IPS DF 6.9 (cell line): ENCODE data around the gene KIRREL2.

Experiments
- DNase-seq: peaks from one replicate; pipeline ENCODE4 v3.0.0-alpha.2; 2013; ENCODE audit warnings: low read depth, low spot score
- H3K27ac ChIP-seq: one replicate; pipeline ENCODE4 v1.5.1; 2013; ENCODE audit warnings: low read length, control low read depth
- H3K27me3 ChIP-seq: 2 replicates; pipeline ENCODE4 v1.6.1; 2013; ENCODE audit warnings: mild to moderate bottlenecking, low read length; ENCODE audit not compliant: control insufficient read depth, insufficient read depth
- H3K36me3 ChIP-seq: 2 replicates; pipeline ENCODE4 v1.6.1; 2013; ENCODE audit warnings: low read length; ENCODE audit not compliant: control insufficient read depth, insufficient read depth
- H3K4me1 ChIP-seq: 2 replicates; pipeline ENCODE4 v1.6.1; 2013; ENCODE audit warnings: low read length; ENCODE audit not compliant: control insufficient read depth, insufficient read depth
- H3K4me3 ChIP-seq: 2 replicates; pipeline ENCODE4 v1.5.1; 2013; ENCODE audit warnings: mild to moderate bottlenecking, low read length
- H3K9me3 ChIP-seq: 2 replicates; pipeline ENCODE4 v1.6.1; 2013; ENCODE audit warnings: low read length, inconsistent platforms; ENCODE audit not compliant: control insufficient read depth, insufficient read depth
- WGBS: extraction: QIAGEN DNeasy Blood & Tissue Kit; methylation state at CpG from one replicate; pipeline ENCODE4 v1.1.7; 2013; ENCODE audit warnings: mixed read lengths, missing lambda C conversion rate; ENCODE audit not compliant: insufficient read length, insufficient coverage; 5-methylcytosine and 5-hydroxymethylcytosine counted together

The KIRREL2 gene

GRCh38 chr19:35845215-35846037 lies 11.3 kb upstream of the KIRREL2 start:
- Histone ChIP-seq H3K27me3 (peaks cover 13% of the 10 kb centered on the region), H3K36me3 (no peaks in the 10 kb centered on the region; the same call in 1 of the 2 replicates), H3K27ac (no peak overlapping the region), H3K4me1 (peaks cover 3% of the 10 kb centered on the region), H3K4me3 (peak overlapping the region; percentile 26; the same call in 1 of the 2 replicates), H3K9me3 (no peaks in the 10 kb centered on the region)
- no peak for DNase-seq
- no CpG with 5 or more reads among the region's 63 CpGs for WGBS

DNA sequence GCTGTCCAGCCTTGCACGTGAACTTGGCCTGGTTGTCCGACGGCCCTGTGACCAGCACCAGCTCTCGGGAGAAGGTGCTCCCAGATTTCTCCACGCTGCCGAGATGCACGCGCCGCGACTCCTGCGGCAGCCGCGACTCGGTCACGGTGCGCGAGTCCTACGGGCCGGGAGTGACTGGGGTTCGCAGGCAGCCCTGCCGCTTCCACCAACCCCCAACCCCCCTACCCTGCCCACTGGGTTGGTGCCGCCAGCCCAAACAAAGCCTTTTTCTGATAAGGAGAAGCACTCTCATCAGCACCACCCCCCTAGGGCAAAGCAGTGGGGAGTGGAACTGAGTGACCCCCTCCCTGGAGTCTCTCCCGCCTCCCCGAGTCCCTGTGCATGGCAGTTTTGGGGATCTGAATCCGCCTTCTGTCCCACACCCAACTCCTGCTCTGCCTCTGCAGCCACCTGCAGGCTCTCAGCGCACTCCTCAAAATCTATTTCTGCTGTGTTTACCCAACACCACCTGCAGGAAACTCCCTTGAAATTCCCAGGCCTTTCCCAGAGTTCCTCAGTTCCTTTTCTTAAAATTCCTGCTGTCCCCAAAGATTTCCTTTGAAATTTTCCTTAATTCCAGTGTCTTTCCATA lies 10.6 kb upstream of the KIRREL2 start:
- peaks cover 3% of the 10 kb centered on the region for H3K4me1 ChIP-seq
- WGBS: no CpG with 5 or more reads among the region's 26 CpGs
- peak overlapping the region; percentile 26; the same call in 1 of the 2 replicates for H3K4me3 ChIP-seq
- no peak overlapping the region for H3K27ac ChIP-seq
- H3K36me3 ChIP-seq: no peaks in the 10 kb centered on the region; the same call in 1 of the 2 replicates
- DNase-seq: no peak
- no peaks in the 10 kb centered on the region for H3K9me3 ChIP-seq
- H3K27me3 ChIP-seq: peaks cover 13% of the 10 kb centered on the region

GRCh38 chr19:35847911-35848310 lies 8.8 kb upstream of the KIRREL2 start:
- DNase-seq: no peak
- Histone ChIP-seq H3K27me3 (peaks cover 13% of the 10 kb centered on the region), H3K9me3 (no peaks in the 10 kb centered on the region), H3K36me3 (no peaks in the 10 kb centered on the region; the same call in 1 of the 2 replicates), H3K4me3 (no peak overlapping the region), H3K4me1 (peaks cover 3% of the 10 kb centered on the region), H3K27ac (no peak overlapping the region)
- WGBS: no CpG with 5 or more reads among the region's 8 CpGs

DNA sequence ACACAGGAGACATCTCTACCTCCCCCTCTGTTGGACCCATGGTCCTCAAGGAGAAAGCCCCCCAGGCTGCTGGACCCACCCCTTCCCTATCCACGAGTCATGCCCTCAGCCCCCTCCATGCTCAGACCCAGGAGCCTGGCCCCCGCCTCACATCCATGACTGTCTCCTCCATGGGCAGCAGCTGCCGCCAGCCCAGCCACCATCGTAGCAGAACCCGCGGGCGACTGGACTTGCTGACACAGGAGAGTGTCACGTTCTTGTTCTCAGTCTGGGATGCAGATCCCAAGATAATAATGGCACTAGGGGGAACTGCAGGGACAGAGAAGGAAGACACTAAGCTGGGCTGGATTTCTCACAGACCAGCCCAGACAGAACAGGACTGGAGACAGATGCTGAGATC lies 8.2 kb upstream of the KIRREL2 start:
- no peaks in the 10 kb centered on the region for H3K9me3 ChIP-seq
- no peaks in the 10 kb centered on the region; the same call in 1 of the 2 replicates for H3K36me3 ChIP-seq
- H3K4me1 ChIP-seq: peaks cover 3% of the 10 kb centered on the region
- H3K4me3 ChIP-seq: no peak overlapping the region
- DNase-seq: no peak
- WGBS: no CpG with 5 or more reads among the region's 8 CpGs
- peaks cover 13% of the 10 kb centered on the region for H3K27me3 ChIP-seq
- no peak overlapping the region for H3K27ac ChIP-seq

GRCh38 chr19:35848919-35849505 lies 7.7 kb upstream of the KIRREL2 start:
- Histone ChIP-seq H3K9me3 (no peaks in the 10 kb centered on the region), H3K27me3 (peaks cover 11% of the 10 kb centered on the region), H3K4me1 (peaks cover 3% of the 10 kb centered on the region), H3K4me3 (no peak overlapping the region), H3K27ac (no peak overlapping the region), H3K36me3 (no peaks in the 10 kb centered on the region; the same call in 1 of the 2 replicates)
- no peak for DNase-seq
- no CpG with 5 or more reads among the region's 18 CpGs for WGBS

DNA sequence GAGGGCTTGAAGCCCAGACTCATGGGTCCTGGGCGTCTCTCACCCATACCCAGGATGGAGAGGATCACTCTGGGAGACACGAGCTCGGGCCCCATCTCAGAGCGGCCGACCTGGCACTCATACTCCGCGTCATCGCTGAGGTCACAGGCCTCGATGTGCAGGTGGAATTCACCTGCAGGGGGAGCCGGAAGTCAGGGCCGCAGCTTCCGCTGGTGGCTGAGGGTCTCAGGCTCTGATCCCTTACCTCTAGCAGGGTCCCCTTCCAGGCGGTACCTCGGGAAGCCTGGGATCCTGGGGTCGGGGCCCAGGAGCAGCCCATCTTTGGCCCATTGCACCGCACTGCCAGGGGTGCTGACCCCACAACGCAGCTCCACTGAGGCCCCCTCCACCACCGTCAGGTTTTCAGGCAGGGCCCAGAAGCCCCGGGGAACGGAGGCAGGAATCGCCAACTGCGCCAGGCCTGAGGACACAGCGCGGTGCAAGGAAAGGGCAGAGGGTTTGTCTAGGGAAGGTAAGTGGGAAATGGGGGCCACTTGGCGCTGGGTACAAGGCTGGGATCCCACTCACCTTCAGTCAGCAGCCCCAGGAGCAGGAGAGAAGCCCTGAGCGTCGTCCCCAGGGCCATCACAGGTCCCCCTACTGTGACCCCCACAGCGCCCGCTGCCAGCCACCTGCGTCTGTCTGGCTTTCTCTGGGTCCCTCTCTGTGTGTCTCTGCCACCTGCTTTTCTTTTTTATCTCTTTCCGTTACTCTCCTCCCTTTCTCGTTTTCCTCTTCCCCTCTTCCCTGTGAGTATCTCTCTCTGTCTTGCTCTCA lies 5.3 kb upstream of the KIRREL2 start:
- H3K9me3 ChIP-seq: no peaks in the 10 kb centered on the region
- H3K4me1 ChIP-seq: peaks cover 4% of the 10 kb centered on the region
- no peak overlapping the region for H3K4me3 ChIP-seq
- no peaks in the 10 kb centered on the region; the same call in 1 of the 2 replicates for H3K36me3 ChIP-seq
- DNase-seq: no peak
- no peaks in the 10 kb centered on the region for H3K27me3 ChIP-seq
- H3K27ac ChIP-seq: no peak overlapping the region
- no CpG with 5 or more reads among the region's 32 CpGs for whole genome bisulfite sequencing

- no peak for DNase-seq
- H3K27ac ChIP-seq: no peak within 1 kb of the TSS
- no peaks in the 10 kb centered on the region; the same call in 1 of the 2 replicates for H3K36me3 ChIP-seq
- H3K4me1 ChIP-seq: peaks cover 4% of the 10 kb centered on the region
- H3K4me3 ChIP-seq: no peak within 1 kb of the TSS
- WGBS: no CpG with 5 or more reads among the region's 9 CpGs
- H3K27me3 ChIP-seq: no peaks in the 10 kb centered on the region; the same call in 1 of the 2 replicates
- no peaks in the 10 kb centered on the region for H3K9me3 ChIP-seq
Observed at GRCh38 chr19:35852029-35852780, 4.5 kb upstream of the KIRREL2 start, which contains the start of gene NPHS1. Gene NPHS1, minus strand, starts transcription at chr19:35852504. Its CDS starts 667 bp downstream, at chr19:35851837.

DNA sequence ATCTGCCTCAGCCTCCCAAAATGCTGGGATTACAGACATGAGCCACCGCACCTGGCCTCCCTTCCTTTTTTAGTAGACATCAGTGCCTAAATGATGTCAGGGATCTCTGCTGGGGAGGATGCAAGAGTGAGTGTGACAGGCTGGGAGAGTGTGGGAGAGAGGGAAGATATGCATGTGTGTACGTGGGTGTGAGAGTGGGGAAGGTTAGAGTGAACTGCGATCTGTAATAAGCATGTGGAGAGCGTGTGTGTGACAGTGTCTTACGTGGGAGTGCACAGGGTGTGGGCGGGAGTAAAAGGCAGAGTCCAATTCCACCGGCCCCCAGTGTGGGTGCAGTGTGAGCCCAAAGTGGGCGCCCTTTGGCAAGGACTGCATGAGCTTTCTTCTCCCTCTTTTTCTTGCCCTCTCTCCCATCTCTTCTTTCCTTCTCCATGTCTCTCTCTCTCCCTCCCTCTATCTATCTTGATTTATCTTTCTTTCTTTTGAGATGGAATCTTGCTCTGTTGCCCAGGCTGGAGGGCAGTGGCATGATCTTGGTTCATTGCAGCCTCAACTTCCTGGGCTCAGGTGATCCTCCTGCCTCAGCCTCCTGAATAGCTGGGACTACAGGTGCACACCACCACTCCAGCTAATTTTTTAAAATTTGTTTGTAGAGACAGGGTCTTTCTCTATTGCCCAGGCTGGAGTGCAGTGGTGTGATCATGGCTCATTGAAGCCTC lies 3.5 kb upstream of the KIRREL2 start:
- Histone ChIP-seq H3K36me3 (no peaks in the 10 kb centered on the region; the same call in 1 of the 2 replicates), H3K4me3 (no peak overlapping the region), H3K4me1 (peaks cover 4% of the 10 kb centered on the region), H3K9me3 (no peaks in the 10 kb centered on the region), H3K27ac (no peak overlapping the region), H3K27me3 (no peaks in the 10 kb centered on the region; the same call in 1 of the 2 replicates)
- WGBS: 100% methylated on average over 1 of the region's 8 CpGs
- DNase-seq: no peak

DNA sequence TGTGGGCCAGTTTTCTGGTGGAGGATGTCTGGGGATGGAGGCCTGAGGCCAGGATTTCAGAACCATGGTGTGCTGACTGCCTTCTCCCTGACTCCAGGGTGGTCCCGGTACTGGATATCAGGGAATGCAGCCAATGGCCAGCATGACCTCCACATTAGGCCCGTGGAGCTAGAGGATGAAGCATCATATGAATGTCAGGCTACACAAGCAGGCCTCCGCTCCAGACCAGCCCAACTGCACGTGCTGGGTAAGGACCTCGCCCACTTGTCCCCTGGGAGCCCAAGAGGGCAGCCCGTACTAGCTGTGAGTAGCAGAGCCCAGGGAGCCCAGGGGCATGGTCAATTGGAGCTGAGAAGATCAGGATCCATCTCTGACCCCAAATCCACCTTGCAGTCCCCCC lies 1.6 kb downstream of the KIRREL2 start:
- H3K4me3 ChIP-seq: no peak overlapping the region
- no peaks in the 10 kb centered on the region for H3K9me3 ChIP-seq
- no peak for DNase-seq
- H3K27me3 ChIP-seq: peaks cover 2% of the 10 kb centered on the region; the same call in 1 of the 2 replicates
- no peaks in the 10 kb centered on the region for H3K36me3 ChIP-seq
- H3K4me1 ChIP-seq: peaks cover 6% of the 10 kb centered on the region
- no CpG with 5 or more reads among the region's 6 CpGs for WGBS
- H3K27ac ChIP-seq: no peak overlapping the region
